ENCODE data around the gene SF3A2.

DNA sequence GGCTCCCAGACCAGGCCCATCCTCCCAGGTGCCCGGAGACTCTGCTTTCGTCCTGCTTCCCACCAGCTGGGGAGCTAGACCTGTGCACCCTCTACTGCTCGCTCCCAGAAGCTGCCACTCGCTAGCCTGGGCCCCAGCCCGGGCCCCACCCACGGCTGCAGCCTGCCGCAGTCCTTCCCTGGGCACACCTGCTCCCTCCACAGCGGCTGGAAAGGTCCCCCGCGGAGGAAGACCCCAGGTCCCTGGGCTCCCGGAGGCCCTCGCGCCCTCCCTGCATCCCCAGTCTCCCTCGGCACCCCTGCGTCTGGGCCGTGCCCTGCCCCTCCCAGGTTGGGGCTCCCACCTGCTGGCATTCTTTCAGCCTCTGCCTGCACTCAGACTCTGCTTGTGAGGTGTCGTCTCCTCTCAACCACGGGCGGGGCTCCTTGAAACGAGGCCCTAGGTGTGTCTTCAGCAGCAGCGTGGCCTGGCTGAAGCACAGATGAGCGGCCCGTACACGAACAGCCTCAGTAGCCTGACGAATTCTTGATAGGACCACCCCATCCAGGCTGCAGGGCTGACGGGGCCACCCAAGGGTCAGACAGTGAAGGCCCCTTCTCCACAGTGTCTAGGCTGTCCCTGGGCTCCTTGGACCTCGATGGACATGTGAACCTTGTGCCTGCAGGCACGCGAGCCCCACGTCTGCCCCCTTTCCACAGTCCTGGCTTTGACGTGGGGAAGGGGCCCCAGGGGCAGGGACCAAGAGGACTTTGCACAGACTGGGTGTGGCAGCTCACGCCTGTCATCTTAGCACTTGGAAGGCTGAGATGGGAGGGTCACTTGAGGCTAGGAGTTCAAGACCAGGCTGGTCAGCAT is 44.9 kb upstream of the SF3A2 start:
- no peak for TF ChIP-seq POLR2A (IDR thresholded peaks at IDR 0.05)
- TF ChIP-seq, protein P1, sequence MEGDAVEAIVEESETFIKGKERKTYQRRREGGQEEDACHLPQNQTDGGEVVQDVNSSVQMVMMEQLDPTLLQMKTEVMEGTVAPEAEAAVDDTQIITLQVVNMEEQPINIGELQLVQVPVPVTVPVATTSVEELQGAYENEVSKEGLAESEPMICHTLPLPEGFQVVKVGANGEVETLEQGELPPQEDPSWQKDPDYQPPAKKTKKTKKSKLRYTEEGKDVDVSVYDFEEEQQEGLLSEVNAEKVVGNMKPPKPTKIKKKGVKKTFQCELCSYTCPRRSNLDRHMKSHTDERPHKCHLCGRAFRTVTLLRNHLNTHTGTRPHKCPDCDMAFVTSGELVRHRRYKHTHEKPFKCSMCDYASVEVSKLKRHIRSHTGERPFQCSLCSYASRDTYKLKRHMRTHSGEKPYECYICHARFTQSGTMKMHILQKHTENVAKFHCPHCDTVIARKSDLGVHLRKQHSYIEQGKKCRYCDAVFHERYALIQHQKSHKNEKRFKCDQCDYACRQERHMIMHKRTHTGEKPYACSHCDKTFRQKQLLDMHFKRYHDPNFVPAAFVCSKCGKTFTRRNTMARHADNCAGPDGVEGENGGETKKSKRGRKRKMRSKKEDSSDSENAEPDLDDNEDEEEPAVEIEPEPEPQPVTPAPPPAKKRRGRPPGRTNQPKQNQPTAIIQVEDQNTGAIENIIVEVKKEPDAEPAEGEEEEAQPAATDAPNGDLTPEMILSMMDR (IDR thresholded peaks at IDR 0.05), result no peak
